NCI-H128 (cell line): ENCODE results near the gene HDAC7.

Source experiments
- DNase-seq: peaks from one replicate; lab custom pipeline; 2025; ENCODE audit not compliant: unreplicated experiment; lab: John Stamatoyannopoulos, UW

The HDAC7 gene

GRCh38 chr12:47735649-47736048 lies 84.1 kb downstream of the HDAC7 start:
- no peak for DNase-seq

GRCh38 chr12:47734725-47735480 lies 84.8 kb downstream of the HDAC7 start:
- DNase-seq = no peak

- DNase-seq = no peak
Measured at GRCh38 chr12:47733142-47733541, 86.6 kb downstream of the HDAC7 start.
